IPS DF 4.7 (cell line): ENCODE data around the gene NRP2.

ENCODE experiments used
- DNase-seq: peaks from one replicate; pipeline ENCODE4 v3.0.0-alpha.2; 2013; ENCODE audit warnings: low spot score; ENCODE audit errors: extremely low read depth

Gene NRP2

GRCh38 chr2:205706769-205707381, 24.6 kb downstream of the NRP2 start:
- no peak for DNase-seq

- DNase-seq = no peak
These were observed 25.9 kb downstream of the NRP2 start for GRCh38 chr2:205708231-205708631.

GRCh38 chr2:205709319-205709718, 27.0 kb downstream of the NRP2 start:
- DNase-seq = no peak

GRCh38 chr2:205712508-205712907, 30.2 kb downstream of the NRP2 start:
- no peak for DNase-seq

GRCh38 chr2:205713086-205713485, 30.8 kb downstream of the NRP2 start:
- no peak for DNase-seq

- DNase-seq = no peak
These were observed 31.9 kb downstream of the NRP2 start for GRCh38 chr2:205714058-205714776.

- DNase-seq = no peak
These were observed 32.8 kb downstream of the NRP2 start for GRCh38 chr2:205714789-205715720.

GRCh38 chr2:205715831-205716525, 33.7 kb downstream of the NRP2 start:
- no peak for DNase-seq

- no peak for DNase-seq
These were observed 35.0 kb downstream of the NRP2 start for GRCh38 chr2:205717175-205717846.

GRCh38 chr2:205717999-205718398, 35.7 kb downstream of the NRP2 start:
- no peak for DNase-seq

GRCh38 chr2:205719847-205720246, 37.5 kb downstream of the NRP2 start:
- DNase-seq = no peak

GRCh38 chr2:205720451-205720902, 38.2 kb downstream of the NRP2 start:
- DNase-seq = no peak

- no peak for DNase-seq
These were observed 38.8 kb downstream of the NRP2 start for GRCh38 chr2:205721057-205721449.

- no peak for DNase-seq
These were observed 40.1 kb downstream of the NRP2 start for GRCh38 chr2:205722283-205722918.

GRCh38 chr2:205723179-205723578, 40.9 kb downstream of the NRP2 start:
- no peak for DNase-seq

- DNase-seq = no peak
These were observed 42.8 kb downstream of the NRP2 start for GRCh38 chr2:205725059-205725458.

- no peak for DNase-seq
These were observed 44.2 kb downstream of the NRP2 start for GRCh38 chr2:205726506-205726905.

GRCh38 chr2:205727174-205727573, 44.9 kb downstream of the NRP2 start:
- DNase-seq = no peak

- no peak for DNase-seq
These were observed 46.1 kb downstream of the NRP2 start for GRCh38 chr2:205728366-205728765.

- no peak for DNase-seq
These were observed 47.9 kb downstream of the NRP2 start for GRCh38 chr2:205730191-205730590.
